Measurements from ENCODE around the gene LDLRAD3.

Gene LDLRAD3

DNA sequence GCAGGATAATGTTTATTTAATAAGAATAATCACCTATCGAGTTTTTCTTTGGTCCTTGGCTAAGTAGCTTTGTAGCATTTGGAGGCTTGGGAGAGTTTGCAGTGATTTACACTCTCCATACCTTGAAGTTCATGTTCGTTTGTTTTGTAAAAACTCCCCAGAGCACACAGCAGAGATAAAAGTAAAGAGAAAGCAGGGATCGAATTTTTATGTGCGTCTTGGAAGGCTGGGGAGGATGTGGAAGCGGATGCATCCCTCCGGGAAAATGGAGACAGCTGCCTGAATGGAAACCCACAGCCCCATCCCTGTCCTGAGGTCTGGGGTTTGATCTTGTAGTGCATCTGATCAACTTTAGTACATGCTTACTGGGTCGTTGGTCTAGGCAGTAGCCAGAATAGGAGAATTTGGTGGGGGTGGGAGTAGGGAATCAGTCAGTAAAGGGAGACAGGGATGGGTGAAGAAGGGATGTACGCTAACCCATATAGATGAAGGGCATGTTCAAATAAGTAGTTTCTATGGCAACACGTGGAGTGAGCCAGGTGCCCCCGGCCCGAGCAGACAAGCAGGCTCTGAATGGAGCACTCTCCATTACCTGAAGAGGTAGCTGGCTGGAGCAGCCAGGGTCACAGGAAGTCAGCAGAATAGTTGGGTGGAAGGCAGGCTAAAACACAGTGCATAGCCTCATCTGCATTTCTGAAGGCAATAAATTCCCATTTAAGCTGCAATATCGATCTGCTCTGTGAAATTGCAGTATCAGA lies 197.5 kb downstream of the LDLRAD3 start:
- Mint-ChIP-seq H3K27ac (peak overlapping the region; percentile 69 to 89 (median 87)), H3K27me3 (ENCODE audit: low read depth) (no peaks in the 10 kb centered on the region), H3K36me3 (ENCODE audit: low read depth) (peaks cover 4% of the 10 kb centered on the region), H3K9me3 (no peaks in the 10 kb centered on the region), H3K4me3 (peak overlapping the region; percentile 0 to 33 (median 11)), H3K4me1 (peaks cover 24% of the 10 kb centered on the region)
- TF ChIP-seq, protein P1, sequence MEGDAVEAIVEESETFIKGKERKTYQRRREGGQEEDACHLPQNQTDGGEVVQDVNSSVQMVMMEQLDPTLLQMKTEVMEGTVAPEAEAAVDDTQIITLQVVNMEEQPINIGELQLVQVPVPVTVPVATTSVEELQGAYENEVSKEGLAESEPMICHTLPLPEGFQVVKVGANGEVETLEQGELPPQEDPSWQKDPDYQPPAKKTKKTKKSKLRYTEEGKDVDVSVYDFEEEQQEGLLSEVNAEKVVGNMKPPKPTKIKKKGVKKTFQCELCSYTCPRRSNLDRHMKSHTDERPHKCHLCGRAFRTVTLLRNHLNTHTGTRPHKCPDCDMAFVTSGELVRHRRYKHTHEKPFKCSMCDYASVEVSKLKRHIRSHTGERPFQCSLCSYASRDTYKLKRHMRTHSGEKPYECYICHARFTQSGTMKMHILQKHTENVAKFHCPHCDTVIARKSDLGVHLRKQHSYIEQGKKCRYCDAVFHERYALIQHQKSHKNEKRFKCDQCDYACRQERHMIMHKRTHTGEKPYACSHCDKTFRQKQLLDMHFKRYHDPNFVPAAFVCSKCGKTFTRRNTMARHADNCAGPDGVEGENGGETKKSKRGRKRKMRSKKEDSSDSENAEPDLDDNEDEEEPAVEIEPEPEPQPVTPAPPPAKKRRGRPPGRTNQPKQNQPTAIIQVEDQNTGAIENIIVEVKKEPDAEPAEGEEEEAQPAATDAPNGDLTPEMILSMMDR (IDR thresholded peaks at IDR 0.05; ENCODE audit: unreplicated experiment in 3 of 3) = no peak

DNA sequence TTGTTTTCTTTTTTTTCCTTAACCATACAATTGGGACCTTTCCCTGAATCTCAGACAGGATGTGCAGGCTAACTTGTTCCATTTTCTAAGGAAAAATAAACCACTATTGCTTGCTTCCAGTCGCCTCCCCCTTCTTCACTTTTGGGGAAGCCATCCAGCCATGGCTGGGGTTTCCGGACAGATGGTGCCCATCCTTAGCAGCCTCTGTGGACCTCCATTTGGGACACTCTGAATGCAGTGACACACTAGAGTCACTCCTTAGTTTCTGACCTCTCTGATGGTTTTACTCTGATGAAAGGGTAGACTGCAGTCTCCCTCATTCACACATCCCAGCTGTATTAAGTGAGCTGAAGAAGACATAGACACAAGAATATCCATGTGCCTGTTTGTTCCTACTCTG lies 198.1 kb downstream of the LDLRAD3 start:
- TF ChIP-seq, protein P1 (IDR thresholded peaks at IDR 0.05; ENCODE audit: unreplicated experiment in 3 of 3) = no peak
- H3K27me3 Mint-ChIP-seq (ENCODE audit: low read depth) = no peaks in the 10 kb centered on the region
- H3K4me1 Mint-ChIP-seq = peaks cover 26% of the 10 kb centered on the region
- H3K36me3 Mint-ChIP-seq (ENCODE audit: low read depth) = peaks cover 5% of the 10 kb centered on the region
- peak overlapping the region; percentile 60 to 89 (median 87) for H3K27ac Mint-ChIP-seq
- H3K9me3 Mint-ChIP-seq = no peaks in the 10 kb centered on the region
- H3K4me3 Mint-ChIP-seq = no peak overlapping the region

DNA sequence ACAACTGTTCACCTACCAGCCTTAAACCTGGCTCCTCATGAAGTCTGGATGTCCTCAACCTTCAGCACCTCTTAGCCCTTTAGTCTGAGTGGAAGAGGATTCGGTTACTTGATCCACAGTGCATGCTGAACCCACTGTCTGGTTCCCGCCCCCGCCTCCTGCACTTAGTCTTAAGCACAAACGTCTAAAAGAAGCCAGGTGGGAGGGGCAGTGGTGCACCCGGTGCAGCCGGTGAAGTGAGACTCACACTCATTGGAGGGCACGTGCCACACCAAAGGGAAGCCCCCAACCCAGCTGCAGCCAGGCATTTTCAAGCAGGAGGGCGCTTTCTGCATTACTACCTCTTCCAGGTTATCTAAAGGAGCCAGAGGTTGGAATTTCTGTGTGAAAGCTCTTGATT lies 198.6 kb downstream of the LDLRAD3 start:
- no peaks in the 10 kb centered on the region for H3K9me3 Mint-ChIP-seq
- no peak overlapping the region for H3K4me3 Mint-ChIP-seq
- no peaks in the 10 kb centered on the region for H3K27me3 Mint-ChIP-seq (ENCODE audit: low read depth)
- TF ChIP-seq, protein P1 (IDR thresholded peaks at IDR 0.05; ENCODE audit: unreplicated experiment in 3 of 3) = no peak
- H3K4me1 Mint-ChIP-seq = peaks cover 26% of the 10 kb centered on the region
- peaks cover 5% of the 10 kb centered on the region for H3K36me3 Mint-ChIP-seq (ENCODE audit: low read depth)
- peak overlapping the region; percentile 60 to 89 (median 87) for H3K27ac Mint-ChIP-seq

DNA sequence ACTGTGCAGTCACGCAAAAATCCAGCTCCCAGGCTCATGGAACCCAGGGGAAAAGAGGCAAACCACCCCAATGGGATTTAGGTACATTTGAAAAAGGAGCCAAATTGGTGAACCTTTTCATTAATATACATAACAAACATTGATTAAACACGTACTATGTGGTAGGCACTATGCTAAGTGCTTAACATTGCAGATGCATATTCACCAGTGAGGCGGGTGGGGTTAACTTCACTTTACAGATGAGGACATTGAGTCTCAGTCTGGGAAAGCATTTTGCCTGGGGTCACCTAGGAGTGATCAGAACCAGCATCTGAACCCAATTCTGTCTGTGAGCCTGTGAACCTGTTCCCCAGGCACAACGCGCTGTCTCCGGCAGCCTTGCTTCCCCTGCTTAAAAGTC lies 199.0 kb downstream of the LDLRAD3 start:
- TF ChIP-seq, protein P1 (IDR thresholded peaks at IDR 0.05; ENCODE audit: unreplicated experiment in 3 of 3) = no peak
- H3K36me3 Mint-ChIP-seq (ENCODE audit: low read depth) = peaks cover 5% of the 10 kb centered on the region
- no peaks in the 10 kb centered on the region for H3K27me3 Mint-ChIP-seq (ENCODE audit: low read depth)
- peak overlapping the region in 1 of 3 experiments; percentile 89 for H3K27ac Mint-ChIP-seq
- H3K4me3 Mint-ChIP-seq = no peak overlapping the region
- no peaks in the 10 kb centered on the region for H3K9me3 Mint-ChIP-seq
- peaks cover 26% of the 10 kb centered on the region for H3K4me1 Mint-ChIP-seq

GRCh38 chr11:36146437-36146836 lies 202.6 kb downstream of the LDLRAD3 start:
- Mint-ChIP-seq H3K36me3 (ENCODE audit: low read depth) (peaks cover 9% of the 10 kb centered on the region), H3K4me1 (peaks cover 42% of the 10 kb centered on the region), H3K9me3 (no peaks in the 10 kb centered on the region), H3K27me3 (ENCODE audit: low read depth) (no peaks in the 10 kb centered on the region), H3K27ac (peak overlapping the region in 2 of 3 experiments; percentile 38 to 64), H3K4me3 (no peak overlapping the region)
- TF ChIP-seq, protein P1 (IDR thresholded peaks at IDR 0.05; ENCODE audit: unreplicated experiment in 3 of 3) = no peak

DNA sequence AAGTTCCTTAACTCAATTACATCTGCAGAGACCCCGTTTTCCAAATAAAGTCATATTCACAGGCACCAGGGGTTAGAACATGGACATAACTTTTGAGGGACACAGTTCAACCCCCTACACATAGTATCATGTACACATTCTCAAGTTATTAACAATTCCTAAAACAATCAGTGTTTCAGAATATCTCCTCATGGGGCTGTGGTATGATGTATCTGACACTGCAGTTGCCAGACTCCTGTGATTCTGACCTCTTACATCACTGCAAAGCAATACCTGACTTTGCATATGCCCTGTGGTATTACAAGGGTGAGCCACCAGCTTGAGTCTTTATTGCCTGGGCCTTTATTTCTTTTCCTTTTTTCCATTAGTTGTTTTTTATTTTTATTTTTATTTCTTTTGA lies 203.6 kb downstream of the LDLRAD3 start:
- H3K4me1 Mint-ChIP-seq = peaks cover 40% of the 10 kb centered on the region
- H3K4me3 Mint-ChIP-seq = no peak overlapping the region
- H3K27me3 Mint-ChIP-seq (ENCODE audit: low read depth) = no peaks in the 10 kb centered on the region
- H3K9me3 Mint-ChIP-seq = no peaks in the 10 kb centered on the region
- no peak overlapping the region for H3K27ac Mint-ChIP-seq
- TF ChIP-seq, protein P1 (IDR thresholded peaks at IDR 0.05; ENCODE audit: unreplicated experiment in 3 of 3) = no peak
- peaks cover 9% of the 10 kb centered on the region for H3K36me3 Mint-ChIP-seq (ENCODE audit: low read depth)

All from nephron (organoid).